GM23248 (cell line): ENCODE measurements around the gene MSMO1.

Source experiments
- EZH2 ChIP-seq: fragments of 200-600 bp; sonication (generic); IDR thresholded peaks from 2 replicates; pipeline ENCODE4 v1.6.1; 2018; ENCODE audit warnings: antibody characterized with exemption, mild to moderate bottlenecking; ENCODE audit not compliant: insufficient read depth, poor library complexity, severe bottlenecking
- EZH2phosphoT487 ChIP-seq: fragments of 200-600 bp; sonication (generic); IDR thresholded peaks from 2 replicates; pipeline ENCODE4 v1.6.1; 2018; ENCODE audit warnings: antibody characterized with exemption, moderate library complexity, mild to moderate bottlenecking, low read depth; ENCODE audit not compliant: insufficient read depth

- no peak for TF ChIP-seq EZH2
- no peak for TF ChIP-seq EZH2phosphoT487
Observed at GRCh38 chr4:165375465-165375864, 48.0 kb downstream of the MSMO1 start.
